Endothelial cell of hepatic sinusoid (primary cell): ENCODE measurements around the gene BOLA2B.

ENCODE experiments used
- in situ Hi-C: cut with HindIII; loops from 2 replicates; pipeline ENCODE4 v1.10.0; 2017; ENCODE audit warnings: low sequenced_read_pairs

BOLA2B gene

DNA sequence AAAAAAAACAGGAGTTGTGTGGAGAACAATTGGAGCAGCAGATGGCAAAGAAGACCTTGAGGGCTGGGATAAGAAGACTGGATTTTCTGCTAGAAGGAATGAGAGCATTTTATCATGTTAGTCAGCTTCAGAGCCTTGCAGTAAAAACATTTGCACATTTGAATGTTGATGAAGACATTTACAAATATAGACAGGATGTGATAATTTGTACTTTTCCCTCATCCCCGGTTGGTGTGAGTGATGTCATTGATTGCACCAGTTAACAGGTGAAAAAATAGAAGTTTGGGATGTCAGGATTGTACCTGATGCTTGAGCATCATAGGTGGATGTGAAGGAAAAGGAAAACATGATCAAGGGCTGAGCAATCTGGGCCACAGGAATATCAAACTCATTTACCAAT, 47.8 kb downstream of the BOLA2B start:
- in situ Hi-C loops: no loop called here

DNA sequence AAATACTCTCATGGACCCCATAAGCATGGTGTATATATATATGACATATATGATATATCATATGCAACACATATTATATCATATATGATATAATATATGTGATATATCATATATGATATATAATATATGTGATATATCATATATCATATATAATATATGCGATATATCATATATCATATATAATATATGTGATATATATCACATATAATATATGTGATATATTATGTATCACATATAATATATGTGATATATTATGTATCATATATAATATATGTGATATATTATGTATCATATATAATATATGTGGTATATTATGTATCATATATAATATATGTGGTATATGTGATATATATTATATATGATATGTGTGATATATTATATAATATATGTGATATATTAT, 48.5 kb downstream of the BOLA2B start:
- in situ Hi-C loops: no loop called here

DNA sequence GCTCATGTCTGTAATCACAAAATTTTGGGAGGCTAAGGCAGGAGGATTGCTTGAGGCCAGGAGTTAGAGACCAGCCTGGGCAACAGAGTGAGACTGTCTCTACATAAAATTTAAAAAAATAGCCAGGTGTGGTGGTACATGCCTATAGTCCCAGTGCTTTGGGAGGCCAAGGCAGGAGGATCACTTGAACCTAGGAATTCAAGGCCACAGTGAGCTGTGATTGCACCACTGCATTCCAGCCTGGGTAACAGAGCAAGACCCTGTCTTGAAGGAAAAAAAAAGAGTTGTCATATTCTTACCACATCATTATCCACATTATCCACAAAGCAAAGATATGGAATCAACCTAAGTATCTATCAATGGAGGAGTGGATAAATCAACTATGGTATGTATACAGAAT, 49.4 kb downstream of the BOLA2B start:
- in situ Hi-C loops: no loop called here

DNA sequence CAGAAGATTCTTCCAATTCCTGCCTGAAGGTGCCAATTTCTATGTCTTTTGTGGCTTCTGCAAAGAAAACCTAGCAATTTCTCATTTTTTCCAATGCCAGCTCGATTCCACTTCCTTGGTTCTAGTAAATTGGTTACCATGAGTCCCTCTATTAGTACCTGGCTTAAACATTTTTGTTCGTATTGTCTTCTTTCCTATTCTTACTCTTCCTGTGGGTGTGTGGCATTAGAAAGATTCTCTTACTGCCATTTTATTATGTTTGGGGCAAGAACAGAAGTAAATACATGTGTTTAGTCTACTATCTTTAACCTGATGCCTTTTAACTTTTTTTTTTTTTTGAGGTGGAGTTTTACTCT, 50.1 kb downstream of the BOLA2B start:
- in situ Hi-C loops: no loop called here
